Gastroesophageal sphincter (tissue), 4 donors: ENCODE data around the gene ORM2. TPM values are rescaled to one million over a fixed set of nuclear protein-coding genes. Genes with fewer than 3 reads are reported as not detected.

Experiments
- ATAC-seq: fragments of 150-250 bp; one replicate; pipeline ENCODE4 v1.9.1; 2016; ENCODE audit warnings: mild to moderate bottlenecking, moderate library complexity
- H3K27ac ChIP-seq, 4 donors: fragments of 200-600 bp; sonication (generic) in 3 of 4; 1 replicate in 3 of 4; 2 replicates in 1 of 4; pipeline ENCODE4 v1.5.1; 2016 to 2019
- H3K27me3 ChIP-seq: fragments of 200-600 bp; sonication (generic); one replicate; pipeline ENCODE4 v1.5.1; 2019
- H3K36me3 ChIP-seq, 2 donors: fragments of 200-600 bp; sonication (generic); one replicate each; pipeline ENCODE4 v1.5.1; 2019; ENCODE audit warnings: control low read depth in 1 of 2
- H3K4me1 ChIP-seq, 3 donors: fragments of 200-600 bp; sonication (generic); 1 replicate in 2 of 3; 2 replicates in 1 of 3; pipeline ENCODE4 v1.5.1; 2016 to 2019; ENCODE audit warnings: control low read depth in 2 of 3
- H3K4me3 ChIP-seq, 2 donors: fragments of 200-600 bp; sonication (generic); one replicate each; pipeline ENCODE4 v1.5.1; 2019; ENCODE audit warnings: mild to moderate bottlenecking in 1 of 2, moderate library complexity in 1 of 2
- H3K9me3 ChIP-seq, 3 donors: fragments of 200-600 bp; sonication (generic); one replicate each; pipeline ENCODE4 v1.5.1; 2017 to 2019; ENCODE audit warnings: control low read depth in 2 of 3
- EP300 ChIP-seq: sonication (generic); formaldehyde crosslinking; IDR thresholded peaks from one replicate; pipeline ENCODE4 v1.6.1; 2017; ENCODE audit warnings: antibody characterized with exemption, mild to moderate bottlenecking
- POLR2A ChIP-seq, 2 donors: fragments of 450-650 bp; IDR thresholded peaks; one replicate each; pipeline ENCODE4 v1.6.1; 2017; ENCODE audit warnings: antibody characterized with exemption in 2 of 2, mild to moderate bottlenecking in 2 of 2, moderate library complexity in 1 of 2
- POLR2AphosphoS5 ChIP-seq: sonication (generic); formaldehyde crosslinking; IDR thresholded peaks from one replicate; pipeline ENCODE4 v1.6.1; 2017; ENCODE audit warnings: antibody characterized with exemption
- WGBS, 2 donors: methylation state at CpG; one replicate each; pipeline ENCODE4 v1.1.5; 2018; ENCODE audit warnings: low coverage in 1 of 2; 5-methylcytosine and 5-hydroxymethylcytosine counted together
- total RNA-seq, 4 donors: library from RNA; depleted of rRNA; stranded (reverse); fragments of >200 nt; gene quantifications; one replicate each; pipeline ENCODE4 v1.1.0, GENCODE V29; 2016
- TF ChIP-seq, protein P1 (sequence below), 4 experiments: fragments of 200-600 bp in 2 of 4; fragments of 450-650 bp in 2 of 4; sonication (generic) in 1 of 4; IDR thresholded peaks; one replicate each; pipeline ENCODE4 v1.5.1; 2017 to 2019; ENCODE audit warnings: antibody characterized with exemption in 4 of 4, mild to moderate bottlenecking in 2 of 4, moderate library complexity in 2 of 4

Gene ORM2
- total RNA-seq, 4 donors from 2014 or later = not detected

GRCh38 chr9:114336699-114337395, 7.2 kb downstream of the ORM2 start:
- H3K9me3 ChIP-seq = no peaks in the 10 kb centered on the region
- ATAC-seq = no peak
- TF ChIP-seq POLR2AphosphoS5 = no peak
- no peak for TF ChIP-seq POLR2A (IDR thresholded peaks at IDR 0.05)
- TF ChIP-seq, protein P1, sequence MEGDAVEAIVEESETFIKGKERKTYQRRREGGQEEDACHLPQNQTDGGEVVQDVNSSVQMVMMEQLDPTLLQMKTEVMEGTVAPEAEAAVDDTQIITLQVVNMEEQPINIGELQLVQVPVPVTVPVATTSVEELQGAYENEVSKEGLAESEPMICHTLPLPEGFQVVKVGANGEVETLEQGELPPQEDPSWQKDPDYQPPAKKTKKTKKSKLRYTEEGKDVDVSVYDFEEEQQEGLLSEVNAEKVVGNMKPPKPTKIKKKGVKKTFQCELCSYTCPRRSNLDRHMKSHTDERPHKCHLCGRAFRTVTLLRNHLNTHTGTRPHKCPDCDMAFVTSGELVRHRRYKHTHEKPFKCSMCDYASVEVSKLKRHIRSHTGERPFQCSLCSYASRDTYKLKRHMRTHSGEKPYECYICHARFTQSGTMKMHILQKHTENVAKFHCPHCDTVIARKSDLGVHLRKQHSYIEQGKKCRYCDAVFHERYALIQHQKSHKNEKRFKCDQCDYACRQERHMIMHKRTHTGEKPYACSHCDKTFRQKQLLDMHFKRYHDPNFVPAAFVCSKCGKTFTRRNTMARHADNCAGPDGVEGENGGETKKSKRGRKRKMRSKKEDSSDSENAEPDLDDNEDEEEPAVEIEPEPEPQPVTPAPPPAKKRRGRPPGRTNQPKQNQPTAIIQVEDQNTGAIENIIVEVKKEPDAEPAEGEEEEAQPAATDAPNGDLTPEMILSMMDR (IDR thresholded peaks at IDR 0.05) = no peak
- no peak for TF ChIP-seq EP300
- H3K36me3 ChIP-seq = peaks cover 0 to 73% of the 10 kb centered on the region in 2 donors
- H3K27me3 ChIP-seq = no peaks in the 10 kb centered on the region
- WGBS, 2 donors = 79% methylated on average over 7 of the region's 23 CpGs; no CpG with 5 or more reads in 1 of the 2 donors
- H3K4me1 ChIP-seq = no peaks in the 10 kb centered on the region
- no peak overlapping the region for H3K4me3 ChIP-seq
- H3K27ac ChIP-seq = no peak overlapping the region

DNA sequence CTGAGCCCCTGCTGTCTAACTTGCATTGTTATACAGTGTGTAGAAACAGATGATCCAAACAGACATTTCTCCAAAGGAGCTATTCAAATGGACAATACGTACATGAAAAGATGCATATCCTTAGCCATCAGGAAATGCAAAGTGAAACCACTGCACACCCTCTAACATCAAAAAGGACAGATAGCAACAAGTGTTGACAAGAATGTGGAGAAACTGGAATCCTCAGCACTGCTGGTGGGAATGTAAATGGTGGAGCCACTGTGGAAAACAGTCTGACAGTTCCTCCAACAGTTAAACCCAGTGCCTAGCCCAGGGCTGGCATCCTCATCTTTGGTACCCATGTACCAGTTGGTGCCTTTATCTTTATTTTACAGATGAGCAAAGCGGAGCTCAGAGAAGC, 8.5 kb downstream of the ORM2 start:
- TF ChIP-seq POLR2A (IDR thresholded peaks at IDR 0.05) (no peak), EP300 (no peak), POLR2AphosphoS5 (no peak)
- TF ChIP-seq, protein P1 (IDR thresholded peaks at IDR 0.05) = no peak

GRCh38 chr9:114339130-114339908, 9.7 kb downstream of the ORM2 start:
- Histone ChIP-seq H3K36me3 (peaks cover 0 to 97% of the 10 kb centered on the region in 2 donors), H3K27ac (no peak overlapping the region), H3K4me3 (no peak overlapping the region), H3K27me3 (no peaks in the 10 kb centered on the region), H3K4me1 (no peaks in the 10 kb centered on the region), H3K9me3 (no peaks in the 10 kb centered on the region)
- 46 to 80% methylated on average over 2 to 7 of the region's 16 CpGs for WGBS, 2 donors
- ATAC-seq = peak; percentile 61
- no peak for TF ChIP-seq POLR2AphosphoS5
- TF ChIP-seq, protein P1 (IDR thresholded peaks at IDR 0.05) = peak in 3 of 4 experiments; percentile 69 to 81 (median 72)
- no peak for TF ChIP-seq POLR2A (IDR thresholded peaks at IDR 0.05)
- TF ChIP-seq EP300 = no peak

More for the DNA sequence above, 8.5 kb downstream of the ORM2 start:
- WGBS, 2 donors = 83 to 90% methylated on average over 1 of the region's 2 CpGs
- Histone ChIP-seq H3K36me3 (peaks cover 0 to 86% of the 10 kb centered on the region in 2 donors), H3K27ac (no peak overlapping the region), H3K9me3 (no peaks in the 10 kb centered on the region), H3K27me3 (no peaks in the 10 kb centered on the region), H3K4me3 (no peak overlapping the region), H3K4me1 (no peaks in the 10 kb centered on the region)
- no peak for ATAC-seq

GRCh38 chr9:114341152-114341830, 11.6 kb downstream of the ORM2 start:
- 84 to 91% methylated on average over 3 to 9 of the region's 12 CpGs for WGBS, 2 donors
- no peak overlapping the region for H3K4me3 ChIP-seq
- TF ChIP-seq, protein P1 (IDR thresholded peaks at IDR 0.05) = no peak
- TF ChIP-seq POLR2AphosphoS5 (no peak), POLR2A (IDR thresholded peaks at IDR 0.05) (no peak), EP300 (no peak)
- H3K27me3 ChIP-seq = no peaks in the 10 kb centered on the region
- H3K4me1 ChIP-seq = no peaks in the 10 kb centered on the region
- ATAC-seq = no peak
- no peaks in the 10 kb centered on the region for H3K9me3 ChIP-seq
- H3K36me3 ChIP-seq = peaks cover 0 to 100% of the 10 kb centered on the region in 2 donors
- H3K27ac ChIP-seq = no peak overlapping the region
